ENCODE data around the gene RALGAPA1. TPM values are rescaled to one million over a fixed set of nuclear protein-coding genes. Genes with fewer than 3 reads are reported as not detected.
"Not testable (repeated sequence)": the region's sequence is repeated elsewhere in the genome, so short reads cannot be mapped to it uniquely, and the experiment has no call there.

RALGAPA1 gene
- total RNA-seq, 1 donor from 2014 or later: 31.1 TPM

- H3K27me3 ChIP-seq (ENCODE audit: control insufficient read depth, insufficient read depth, low read length): no peaks in the 10 kb centered on the region
- H3K4me3 ChIP-seq (ENCODE audit: low read depth, low read length): no peak overlapping the region
- no peak for DNase-seq (ENCODE audit: low read depth)
- TF ChIP-seq CTCF (IDR thresholded peaks at IDR 0.05; ENCODE audit: insufficient read depth, low read length, poor library complexity, severe bottlenecking): no peak
- H3K36me3 ChIP-seq (ENCODE audit: control insufficient read depth, insufficient read depth, low read length): no peaks in the 10 kb centered on the region
Measured at GRCh38 chr14:35628989-35629388, 180.1 kb downstream of the RALGAPA1 start.

- not testable (repeated sequence) for H3K27me3 ChIP-seq (ENCODE audit: control insufficient read depth, insufficient read depth, low read length); H3K36me3 ChIP-seq (ENCODE audit: control insufficient read depth, insufficient read depth, low read length); DNase-seq (ENCODE audit: low read depth); H3K4me3 ChIP-seq (ENCODE audit: low read depth, low read length)
Measured at GRCh38 chr14:35626947-35627346, 182.1 kb downstream of the RALGAPA1 start.

GRCh38 chr14:35621996-35622395 is 187.1 kb downstream of the RALGAPA1 start:
- H3K36me3 ChIP-seq (ENCODE audit: control insufficient read depth, insufficient read depth, low read length); DNase-seq (ENCODE audit: low read depth); H3K4me3 ChIP-seq (ENCODE audit: low read depth, low read length); H3K27me3 ChIP-seq (ENCODE audit: control insufficient read depth, insufficient read depth, low read length): not testable (repeated sequence)

GRCh38 chr14:35619998-35620397 is 189.1 kb downstream of the RALGAPA1 start:
- not testable (repeated sequence) for H3K4me3 ChIP-seq (ENCODE audit: low read depth, low read length); DNase-seq (ENCODE audit: low read depth); H3K36me3 ChIP-seq (ENCODE audit: control insufficient read depth, insufficient read depth, low read length); H3K27me3 ChIP-seq (ENCODE audit: control insufficient read depth, insufficient read depth, low read length)

GRCh38 chr14:35619461-35619860 is 189.6 kb downstream of the RALGAPA1 start:
- H3K36me3 ChIP-seq (ENCODE audit: control insufficient read depth, insufficient read depth, low read length); DNase-seq (ENCODE audit: low read depth); H3K27me3 ChIP-seq (ENCODE audit: control insufficient read depth, insufficient read depth, low read length); H3K4me3 ChIP-seq (ENCODE audit: low read depth, low read length): not testable (repeated sequence)

GRCh38 chr14:35617500-35617899 is 191.6 kb downstream of the RALGAPA1 start:
- DNase-seq (ENCODE audit: low read depth): no peak
- Histone ChIP-seq H3K27me3 (ENCODE audit: control insufficient read depth, insufficient read depth, low read length) (no peaks in the 10 kb centered on the region), H3K36me3 (ENCODE audit: control insufficient read depth, insufficient read depth, low read length) (no peaks in the 10 kb centered on the region), H3K4me3 (ENCODE audit: low read depth, low read length) (no peak overlapping the region)
- no peak for TF ChIP-seq CTCF (IDR thresholded peaks at IDR 0.05; ENCODE audit: insufficient read depth, low read length, poor library complexity, severe bottlenecking)

GRCh38 chr14:35607380-35607779 is 201.7 kb downstream of the RALGAPA1 start:
- no peaks in the 10 kb centered on the region for H3K27me3 ChIP-seq (ENCODE audit: control insufficient read depth, insufficient read depth, low read length)
- no peak for TF ChIP-seq CTCF (IDR thresholded peaks at IDR 0.05; ENCODE audit: insufficient read depth, low read length, poor library complexity, severe bottlenecking)
- no peak for DNase-seq (ENCODE audit: low read depth)

GRCh38 chr14:35600253-35600652 is 208.8 kb downstream of the RALGAPA1 start:
- no peaks in the 10 kb centered on the region for H3K36me3 ChIP-seq (ENCODE audit: control insufficient read depth, insufficient read depth, low read length)
- H3K4me3 ChIP-seq (ENCODE audit: low read depth, low read length): no peak overlapping the region
- H3K27me3 ChIP-seq (ENCODE audit: control insufficient read depth, insufficient read depth, low read length): no peaks in the 10 kb centered on the region
- no peak for DNase-seq (ENCODE audit: low read depth)
- no peak for TF ChIP-seq CTCF (IDR thresholded peaks at IDR 0.05; ENCODE audit: insufficient read depth, low read length, poor library complexity, severe bottlenecking)

More at GRCh38 chr14:35607380-35607779, 201.7 kb downstream of the RALGAPA1 start:
- Histone ChIP-seq H3K4me3 (ENCODE audit: low read depth, low read length) (no peak overlapping the region), H3K36me3 (ENCODE audit: control insufficient read depth, insufficient read depth, low read length) (no peaks in the 10 kb centered on the region)
